ENCODE results near the gene POLR1A.

DNA sequence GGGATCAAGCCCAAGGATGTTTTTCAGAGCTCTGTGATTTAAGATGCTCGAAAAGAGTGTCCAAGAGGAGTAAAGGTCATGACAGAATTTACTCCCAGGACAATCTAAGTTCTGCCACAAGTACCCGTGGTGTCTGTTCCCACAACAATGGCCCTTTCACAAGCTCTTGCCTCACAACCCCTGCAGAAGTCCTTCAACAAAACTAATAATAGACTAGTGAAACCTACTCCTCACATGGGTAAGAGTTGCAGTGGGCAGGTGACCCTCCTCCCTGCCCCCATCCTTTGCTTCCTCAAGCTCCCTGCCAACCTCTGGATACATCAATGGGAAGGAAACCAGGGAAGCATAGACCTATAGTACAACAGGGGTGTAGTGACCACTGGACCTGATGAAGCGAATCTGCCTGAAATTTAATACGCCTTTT lies 35.3 kb upstream of the POLR1A start:
- TF ChIP-seq, protein P1, sequence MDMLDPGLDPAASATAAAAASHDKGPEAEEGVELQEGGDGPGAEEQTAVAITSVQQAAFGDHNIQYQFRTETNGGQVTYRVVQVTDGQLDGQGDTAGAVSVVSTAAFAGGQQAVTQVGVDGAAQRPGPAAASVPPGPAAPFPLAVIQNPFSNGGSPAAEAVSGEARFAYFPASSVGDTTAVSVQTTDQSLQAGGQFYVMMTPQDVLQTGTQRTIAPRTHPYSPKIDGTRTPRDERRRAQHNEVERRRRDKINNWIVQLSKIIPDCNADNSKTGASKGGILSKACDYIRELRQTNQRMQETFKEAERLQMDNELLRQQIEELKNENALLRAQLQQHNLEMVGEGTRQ (IDR thresholded peaks at IDR 0.05; ENCODE audit: low read length): 0 out of 2 replicates have a peak, but pooled peaks have one; percentile 14
- no peak for TF ChIP-seq YY1 (IDR thresholded peaks at IDR 0.05; ENCODE audit: low read depth, low read length)
- no peak for TF ChIP-seq RAD21 (IDR thresholded peaks at IDR 0.05 in 1 of 2, conservative IDR thresholded peaks at IDR 0.05 in 1 of 2; ENCODE audit: low read depth in 2 of 2, low read length in 2 of 2)
- TF ChIP-seq CHD1 (IDR thresholded peaks at IDR 0.05; ENCODE audit: low read depth, low read length): no peak
- TF ChIP-seq CTCF (IDR thresholded peaks at IDR 0.05; ENCODE audit: control extremely low read depth in 1 of 3, insufficient read depth in 1 of 3, low read depth in 1 of 3, low read length in 3 of 3): no peak
- no peak for TF ChIP-seq CHD2 (IDR thresholded peaks at IDR 0.05; ENCODE audit: low read length)
- no peak for TF ChIP-seq SIN3A (conservative IDR thresholded peaks at IDR 0.05 in 1 of 2, IDR thresholded peaks at IDR 0.05 in 1 of 2; ENCODE audit: low read depth in 1 of 2, low read length in 2 of 2)

Measured in H1 (cell line).